ENCODE results near the gene LIPG. TPM values are rescaled to one million over a fixed set of nuclear protein-coding genes. Genes with fewer than 3 reads are reported as not detected.

Gene LIPG
- total RNA-seq, 1 experiment from 2014 or later, result 86.7 TPM

GRCh38 chr18:49588171-49588570, 26.3 kb downstream of the LIPG start:
- DNase-seq, result no peak
- CTCF ChIA-PET, result no interaction called here
- BruUV-seq (replicated peaks), result no TSS peak
- H3K4me1 Mint-ChIP-seq (ENCODE audit: low read depth, unreplicated experiment), result peaks cover 6% of the 10 kb centered on the region
- H3K9me3 Mint-ChIP-seq (ENCODE audit: unreplicated experiment), result no peaks in the 10 kb centered on the region
- H3K4me1 ChIP-seq, result no peaks in the 10 kb centered on the region
- no peak overlapping the region for H3K27ac Mint-ChIP-seq (ENCODE audit: unreplicated experiment)
- H3K36me3 ChIP-seq (ENCODE audit: control insufficient read depth, insufficient read depth, low read length), result no peaks in the 10 kb centered on the region; the same call in 1 of the 2 replicates
- H3K4me3 Mint-ChIP-seq (ENCODE audit: unreplicated experiment), result no peak overlapping the region
- H3K4me3 ChIP-seq (ENCODE audit: low read depth, low read length), result no peak overlapping the region
- peaks cover 75% of the 10 kb centered on the region for H3K36me3 Mint-ChIP-seq (ENCODE audit: insufficient read depth, unreplicated experiment)
- H3K9me3 ChIP-seq, result no peaks in the 10 kb centered on the region
- no peaks in the 10 kb centered on the region for H3K27me3 ChIP-seq (replicated peaks; ENCODE audit: control insufficient read depth, insufficient read depth, low read length)
- no peak for TF ChIP-seq CTCF (IDR thresholded peaks at IDR 0.05; ENCODE audit: insufficient read depth in 1 of 2, low read depth in 1 of 2, low read length in 1 of 2, severe bottlenecking in 1 of 2, unreplicated experiment in 1 of 2)
- intact Hi-C loops (cut with micrococcal nuclease; ENCODE audit: unreplicated experiment), result no loop called here
- POLR2A ChIA-PET, result no interaction called here
- no peaks in the 10 kb centered on the region for H3K27me3 Mint-ChIP-seq (ENCODE audit: insufficient read depth, unreplicated experiment)

GRCh38 chr18:49588971-49589370, 27.1 kb downstream of the LIPG start:
- no peak for DNase-seq
- peaks cover 81% of the 10 kb centered on the region for H3K36me3 Mint-ChIP-seq (ENCODE audit: insufficient read depth, unreplicated experiment)
- peaks cover 6% of the 10 kb centered on the region for H3K4me1 Mint-ChIP-seq (ENCODE audit: low read depth, unreplicated experiment)
- no peak overlapping the region for H3K27ac Mint-ChIP-seq (ENCODE audit: unreplicated experiment)
- ChIA-PET CTCF (no interaction called here), POLR2A (no interaction called here)
- H3K9me3 Mint-ChIP-seq (ENCODE audit: unreplicated experiment), result no peaks in the 10 kb centered on the region
- BruUV-seq (replicated peaks), result no TSS peak
- H3K9me3 ChIP-seq, result no peaks in the 10 kb centered on the region
- H3K4me3 ChIP-seq (ENCODE audit: low read depth, low read length), result no peak overlapping the region
- intact Hi-C loops (cut with micrococcal nuclease; ENCODE audit: unreplicated experiment), result no loop called here
- TF ChIP-seq CTCF (IDR thresholded peaks at IDR 0.05; ENCODE audit: insufficient read depth in 1 of 2, low read depth in 1 of 2, low read length in 1 of 2, severe bottlenecking in 1 of 2, unreplicated experiment in 1 of 2), result no peak
- no peaks in the 10 kb centered on the region for H3K27me3 ChIP-seq (replicated peaks; ENCODE audit: control insufficient read depth, insufficient read depth, low read length)
- H3K36me3 ChIP-seq (ENCODE audit: control insufficient read depth, insufficient read depth, low read length), result no peaks in the 10 kb centered on the region; the same call in 1 of the 2 replicates
- H3K4me3 Mint-ChIP-seq (ENCODE audit: unreplicated experiment), result no peak overlapping the region
- H3K27me3 Mint-ChIP-seq (ENCODE audit: insufficient read depth, unreplicated experiment), result no peaks in the 10 kb centered on the region
- H3K4me1 ChIP-seq, result no peaks in the 10 kb centered on the region

GRCh38 chr18:49590608-49591007, 28.8 kb downstream of the LIPG start:
- DNase-seq, result no peak
- CTCF ChIA-PET, result no interaction called here
- BruUV-seq (replicated peaks), result no TSS peak
- H3K36me3 Mint-ChIP-seq (ENCODE audit: insufficient read depth, unreplicated experiment), result peaks cover 81% of the 10 kb centered on the region
- H3K9me3 Mint-ChIP-seq (ENCODE audit: unreplicated experiment), result no peaks in the 10 kb centered on the region
- H3K27me3 ChIP-seq (replicated peaks; ENCODE audit: control insufficient read depth, insufficient read depth, low read length), result no peaks in the 10 kb centered on the region
- POLR2A ChIA-PET, result no interaction called here
- no peaks in the 10 kb centered on the region for H3K9me3 ChIP-seq
- peaks cover 6% of the 10 kb centered on the region for H3K4me1 Mint-ChIP-seq (ENCODE audit: low read depth, unreplicated experiment)
- no peaks in the 10 kb centered on the region for H3K4me1 ChIP-seq
- H3K36me3 ChIP-seq (ENCODE audit: control insufficient read depth, insufficient read depth, low read length), result no peaks in the 10 kb centered on the region; the same call in 1 of the 2 replicates
- H3K27ac Mint-ChIP-seq (ENCODE audit: unreplicated experiment), result no peak overlapping the region
- no peaks in the 10 kb centered on the region for H3K27me3 Mint-ChIP-seq (ENCODE audit: insufficient read depth, unreplicated experiment)
- no peak overlapping the region for H3K4me3 ChIP-seq (ENCODE audit: low read depth, low read length)
- intact Hi-C loops (cut with micrococcal nuclease; ENCODE audit: unreplicated experiment), result loop anchor here (10.0 kb wide), 3 partner anchors 64 to 174 kb away; no protein-coding TSS in a partner anchor
- H3K4me3 Mint-ChIP-seq (ENCODE audit: unreplicated experiment), result no peak overlapping the region
- no peak for TF ChIP-seq CTCF (IDR thresholded peaks at IDR 0.05; ENCODE audit: insufficient read depth in 1 of 2, low read depth in 1 of 2, low read length in 1 of 2, severe bottlenecking in 1 of 2, unreplicated experiment in 1 of 2)
